ENCODE measurements around the gene CPSF4L. TPM values are rescaled to one million over a fixed set of nuclear protein-coding genes. Genes with fewer than 3 reads are reported as not detected.

The CPSF4L gene
- polyA plus RNA-seq, 2 of the 4 experiments (the other 2 are of a cell fraction), result 0.13 TPM; not detected in 1

DNA sequence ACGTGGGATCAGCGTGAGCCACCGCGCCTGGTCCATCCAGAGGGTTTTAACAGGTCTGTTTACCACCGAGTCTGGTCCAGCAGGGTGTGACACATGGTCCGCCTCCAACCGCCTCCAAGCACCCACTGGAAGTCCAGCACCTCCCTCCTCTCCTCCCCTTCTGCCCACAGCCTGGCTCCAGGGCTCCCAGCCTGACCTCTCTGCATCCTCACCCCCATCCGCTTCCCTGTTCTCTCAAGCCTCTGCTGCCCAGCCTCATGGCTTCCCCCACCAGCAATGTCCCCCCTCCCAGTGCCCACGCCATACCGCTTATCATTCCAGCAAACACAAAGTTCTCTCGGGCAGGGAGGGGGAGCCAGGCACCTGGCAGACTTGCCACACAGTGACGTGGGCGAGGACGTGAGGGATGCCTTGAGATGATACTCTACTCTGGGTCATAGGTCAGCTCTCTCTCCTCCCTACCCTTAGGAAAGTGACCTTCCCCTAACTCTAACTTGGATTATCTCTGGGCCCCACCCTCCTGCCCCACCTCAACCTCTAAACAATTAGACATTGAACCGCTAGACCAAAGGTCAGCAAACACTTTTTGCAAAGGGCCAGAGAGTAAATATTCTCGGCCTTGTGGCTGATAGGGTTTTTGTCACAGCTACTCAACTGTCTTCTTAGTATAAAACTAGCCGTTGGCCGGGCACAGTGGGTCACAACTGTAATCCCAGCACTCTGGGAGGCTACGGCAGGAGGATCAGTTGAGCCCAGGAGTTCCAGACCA is 27.0 kb upstream of the CPSF4L start:
- peak overlapping the region; percentile 79 for H3K4me2 ChIP-seq
- H3K4me1 ChIP-seq, result peaks cover 78% of the 10 kb centered on the region
- ChIA-PET POLR2A (no interaction called here), CTCF (interaction anchor here (0.7 to 5.7 kb wide), 6 partner anchors 10 to 82 kb away, joined by 3 to 71 read pairs (median 6); partner anchors contain the start of gene CDC42EP4)
- no peak for TF ChIP-seq FOXS1 (CRISPR knock-in tag; IDR thresholded peaks at IDR 0.05)
- no peak for TF ChIP-seq FOSL2 (IDR thresholded peaks at IDR 0.05)
- peak; percentile 25; the same call in 1 of the 2 replicates for TF ChIP-seq FOSL2 (CRISPR knock-in tag; IDR thresholded peaks at IDR 0.05)
- TF ChIP-seq MAZ (IDR thresholded peaks at IDR 0.05; ENCODE audit: borderline replicate concordance, low read depth, low read length), result 0 out of 2 replicates have a peak, but pooled peaks have one; percentile 28
- TF ChIP-seq GATA3 (IDR thresholded peaks at IDR 0.05; ENCODE audit: borderline replicate concordance), result peak; percentile 70; the same call in 1 of the 2 replicates
- no peak for TF ChIP-seq EHF (CRISPR knock-in tag; IDR thresholded peaks at IDR 0.05)
- TF ChIP-seq, protein P1, sequence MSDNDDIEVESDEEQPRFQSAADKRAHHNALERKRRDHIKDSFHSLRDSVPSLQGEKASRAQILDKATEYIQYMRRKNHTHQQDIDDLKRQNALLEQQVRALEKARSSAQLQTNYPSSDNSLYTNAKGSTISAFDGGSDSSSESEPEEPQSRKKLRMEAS (IDR thresholded peaks at IDR 0.05), result peak; percentile 73
- TF ChIP-seq NFE2L2 (conservative IDR thresholded peaks at IDR 0.05; ENCODE audit: low read length), result 0 out of 2 replicates have a peak, but pooled peaks have one; percentile 3
- no peak for TF ChIP-seq RFX5 (IDR thresholded peaks at IDR 0.05)
- TF ChIP-seq, protein P2, sequence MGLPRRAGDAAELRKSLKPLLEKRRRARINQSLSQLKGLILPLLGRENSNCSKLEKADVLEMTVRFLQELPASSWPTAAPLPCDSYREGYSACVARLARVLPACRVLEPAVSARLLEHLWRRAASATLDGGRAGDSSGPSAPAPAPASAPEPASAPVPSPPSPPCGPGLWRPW (IDR thresholded peaks at IDR 0.05), result no peak
- peak; percentile 88 for TF ChIP-seq ESRRA (IDR thresholded peaks at IDR 0.05; ENCODE audit: borderline replicate concordance, low read length)
- 0 out of 5 replicates have a peak, but pooled peaks of 1 of the 2 experiments have one; percentile 20 for TF ChIP-seq JUN (IDR thresholded peaks at IDR 0.05)
- 10% methylated on average over 16 of the region's 19 CpGs for WGBS (ENCODE audit: missing lambda C conversion rate)
- ATAC-seq (peak; percentile 52 to 76), FAIRE-seq (no peak), DNase-seq (ENCODE audit: low read depth in 1 of 2, low spot score in 1 of 2) (peak; percentile 50 to 90)
- H3K4me3 ChIP-seq, result peak overlapping the region; percentile 2; the same call in 2 of the 3 replicates
- H3K9me3 ChIP-seq, result no peaks in the 10 kb centered on the region
- H3K27ac ChIP-seq, result peak overlapping the region; percentile 82 to 91

DNA sequence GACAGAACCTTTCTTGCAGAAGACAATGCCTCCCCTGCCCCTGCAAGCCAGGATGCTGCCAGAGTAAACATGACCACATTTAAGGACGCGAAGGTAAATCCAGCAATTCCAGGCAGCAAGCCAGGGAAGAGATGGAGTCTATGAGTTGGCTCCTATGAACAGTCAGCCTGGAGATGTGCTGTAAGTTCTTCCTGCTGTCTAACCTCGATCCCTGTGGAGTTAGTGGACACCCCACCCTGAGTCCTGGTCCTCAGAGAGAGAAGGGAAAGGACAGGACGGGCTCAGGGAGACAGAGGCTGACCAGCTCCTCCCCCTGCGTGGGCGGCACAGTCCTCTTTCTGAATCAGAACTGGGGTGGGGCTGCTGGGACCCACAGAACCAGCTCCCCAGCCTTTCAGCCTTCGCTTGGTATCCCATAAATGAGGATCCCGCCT is 25.2 kb upstream of the CPSF4L start:
- POLR2A ChIA-PET, result no interaction called here

DNA sequence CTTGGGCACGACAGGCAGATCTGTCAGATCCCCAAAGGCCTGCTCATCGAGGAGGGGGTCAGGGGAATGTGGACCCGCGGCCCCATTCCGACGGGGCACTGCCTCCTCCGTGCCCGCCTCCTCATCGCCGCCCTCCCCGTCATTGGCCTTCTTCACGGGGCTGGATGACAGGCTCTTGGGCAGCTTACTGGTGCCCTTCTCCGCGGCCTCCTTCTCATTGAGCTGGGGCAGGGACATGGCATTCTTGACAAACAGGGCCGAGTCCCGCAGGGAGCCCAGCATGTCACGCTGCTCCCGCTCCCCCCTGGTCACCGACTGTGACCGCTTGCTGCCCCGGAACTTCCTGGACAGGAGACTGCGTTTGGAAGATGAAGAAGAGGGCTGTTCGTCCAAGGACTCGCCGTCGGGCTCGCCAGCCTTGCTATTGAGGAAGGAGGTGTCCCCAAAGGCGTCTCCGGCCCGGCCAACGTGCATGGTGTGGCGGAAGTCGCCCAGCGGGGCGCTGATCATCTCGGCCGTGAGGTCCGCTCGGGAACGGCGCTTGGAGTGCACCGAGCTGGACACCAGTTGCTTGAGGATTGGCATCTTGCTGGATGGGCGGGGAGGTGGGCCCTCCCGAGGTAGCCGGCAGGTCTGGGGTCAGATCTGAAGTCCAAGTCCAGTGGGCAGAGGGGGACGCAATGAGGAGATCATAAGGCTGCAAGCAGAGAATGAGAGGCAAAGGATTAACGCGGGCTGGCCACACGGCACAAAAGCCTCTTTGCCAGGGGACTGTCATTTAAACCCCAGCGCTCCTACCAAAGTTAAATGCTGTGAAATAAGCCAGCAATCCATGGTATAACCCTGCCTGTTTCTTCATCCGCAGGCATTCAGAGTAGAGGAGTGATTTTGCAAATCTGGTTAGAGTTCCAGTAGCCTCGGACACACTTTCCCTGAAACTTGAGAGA is 24.5 kb upstream of the CPSF4L start:
- ChIA-PET POLR2A (no interaction called here), CTCF (interaction anchor here (0.6 to 9.1 kb wide), 4 partner anchors 25 to 921 kb away, joined by 3 to 72 read pairs (median 8); no protein-coding TSS in a partner anchor)
- Histone ChIP-seq H3K4me1 (peaks cover 53% of the 10 kb centered on the region), H3K4me3 (no peak overlapping the region), H3K9me3 (no peaks in the 10 kb centered on the region), H3K4me2 (peak overlapping the region; percentile 79), H3K27ac (peak overlapping the region in 1 of 2 experiments; percentile 91; a peak in 4 of 6 replicates)
- FAIRE-seq, result no peak
- ATAC-seq, result no peak
- DNase-seq (ENCODE audit: low read depth in 1 of 2, low spot score in 1 of 2), result no peak
- WGBS (ENCODE audit: missing lambda C conversion rate), result 92% methylated on average over 52 of the region's 52 CpGs
- TF ChIP-seq CBX8 (IDR thresholded peaks at IDR 0.05) (no peak), CHD4 (IDR thresholded peaks at IDR 0.05; ENCODE audit: borderline replicate concordance) (no peak), ZC3H11A (IDR thresholded peaks at IDR 0.05) (no peak), NFE2L2 (conservative IDR thresholded peaks at IDR 0.05; ENCODE audit: low read length) (no peak), FOSL2 (IDR thresholded peaks at IDR 0.05) (no peak), FOSL2 (CRISPR knock-in tag; IDR thresholded peaks at IDR 0.05) (no peak), KDM5A (IDR thresholded peaks at IDR 0.05) (no peak), EHF (CRISPR knock-in tag; IDR thresholded peaks at IDR 0.05) (no peak), NR3C1 (IDR thresholded peaks at IDR 0.05) (no peak)
- TF ChIP-seq, protein P3, sequence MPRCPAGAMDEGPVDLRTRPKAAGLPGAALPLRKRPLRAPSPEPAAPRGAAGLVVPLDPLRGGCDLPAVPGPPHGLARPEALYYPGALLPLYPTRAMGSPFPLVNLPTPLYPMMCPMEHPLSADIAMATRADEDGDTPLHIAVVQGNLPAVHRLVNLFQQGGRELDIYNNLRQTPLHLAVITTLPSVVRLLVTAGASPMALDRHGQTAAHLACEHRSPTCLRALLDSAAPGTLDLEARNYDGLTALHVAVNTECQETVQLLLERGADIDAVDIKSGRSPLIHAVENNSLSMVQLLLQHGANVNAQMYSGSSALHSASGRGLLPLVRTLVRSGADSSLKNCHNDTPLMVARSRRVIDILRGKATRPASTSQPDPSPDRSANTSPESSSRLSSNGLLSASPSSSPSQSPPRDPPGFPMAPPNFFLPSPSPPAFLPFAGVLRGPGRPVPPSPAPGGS (IDR thresholded peaks at IDR 0.05), result no peak
- TF ChIP-seq, protein P4, sequence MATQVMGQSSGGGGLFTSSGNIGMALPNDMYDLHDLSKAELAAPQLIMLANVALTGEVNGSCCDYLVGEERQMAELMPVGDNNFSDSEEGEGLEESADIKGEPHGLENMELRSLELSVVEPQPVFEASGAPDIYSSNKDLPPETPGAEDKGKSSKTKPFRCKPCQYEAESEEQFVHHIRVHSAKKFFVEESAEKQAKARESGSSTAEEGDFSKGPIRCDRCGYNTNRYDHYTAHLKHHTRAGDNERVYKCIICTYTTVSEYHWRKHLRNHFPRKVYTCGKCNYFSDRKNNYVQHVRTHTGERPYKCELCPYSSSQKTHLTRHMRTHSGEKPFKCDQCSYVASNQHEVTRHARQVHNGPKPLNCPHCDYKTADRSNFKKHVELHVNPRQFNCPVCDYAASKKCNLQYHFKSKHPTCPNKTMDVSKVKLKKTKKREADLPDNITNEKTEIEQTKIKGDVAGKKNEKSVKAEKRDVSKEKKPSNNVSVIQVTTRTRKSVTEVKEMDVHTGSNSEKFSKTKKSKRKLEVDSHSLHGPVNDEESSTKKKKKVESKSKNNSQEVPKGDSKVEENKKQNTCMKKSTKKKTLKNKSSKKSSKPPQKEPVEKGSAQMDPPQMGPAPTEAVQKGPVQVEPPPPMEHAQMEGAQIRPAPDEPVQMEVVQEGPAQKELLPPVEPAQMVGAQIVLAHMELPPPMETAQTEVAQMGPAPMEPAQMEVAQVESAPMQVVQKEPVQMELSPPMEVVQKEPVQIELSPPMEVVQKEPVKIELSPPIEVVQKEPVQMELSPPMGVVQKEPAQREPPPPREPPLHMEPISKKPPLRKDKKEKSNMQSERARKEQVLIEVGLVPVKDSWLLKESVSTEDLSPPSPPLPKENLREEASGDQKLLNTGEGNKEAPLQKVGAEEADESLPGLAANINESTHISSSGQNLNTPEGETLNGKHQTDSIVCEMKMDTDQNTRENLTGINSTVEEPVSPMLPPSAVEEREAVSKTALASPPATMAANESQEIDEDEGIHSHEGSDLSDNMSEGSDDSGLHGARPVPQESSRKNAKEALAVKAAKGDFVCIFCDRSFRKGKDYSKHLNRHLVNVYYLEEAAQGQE (IDR thresholded peaks at IDR 0.05), result no peak

More for the DNA sequence above, 25.2 kb upstream of the CPSF4L start:
- H3K27ac ChIP-seq, result peak overlapping the region; percentile 29 to 91; a peak in 4 of 6 replicates
- 62% methylated on average over 8 of the region's 8 CpGs for WGBS (ENCODE audit: missing lambda C conversion rate)
- TF ChIP-seq CEBPB (IDR thresholded peaks at IDR 0.05) (no peak), SMC3 (IDR thresholded peaks at IDR 0.05) (no peak), KDM1A (IDR thresholded peaks at IDR 0.05; ENCODE audit: low read depth) (peak; percentile 28; the same call in 1 of the 2 replicates), GATA3 (IDR thresholded peaks at IDR 0.05; ENCODE audit: borderline replicate concordance) (no peak), POLR2A (IDR thresholded peaks at IDR 0.05; ENCODE audit: low read length) (no peak), CHD4 (IDR thresholded peaks at IDR 0.05; ENCODE audit: borderline replicate concordance) (no peak), BHLHE40 (IDR thresholded peaks at IDR 0.05; ENCODE audit: low read depth, low read length) (no peak)
- TF ChIP-seq, protein P5, sequence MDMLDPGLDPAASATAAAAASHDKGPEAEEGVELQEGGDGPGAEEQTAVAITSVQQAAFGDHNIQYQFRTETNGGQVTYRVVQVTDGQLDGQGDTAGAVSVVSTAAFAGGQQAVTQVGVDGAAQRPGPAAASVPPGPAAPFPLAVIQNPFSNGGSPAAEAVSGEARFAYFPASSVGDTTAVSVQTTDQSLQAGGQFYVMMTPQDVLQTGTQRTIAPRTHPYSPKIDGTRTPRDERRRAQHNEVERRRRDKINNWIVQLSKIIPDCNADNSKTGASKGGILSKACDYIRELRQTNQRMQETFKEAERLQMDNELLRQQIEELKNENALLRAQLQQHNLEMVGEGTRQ (IDR thresholded peaks at IDR 0.05), result no peak
- H3K4me3 ChIP-seq, result no peak overlapping the region
- no peak for FAIRE-seq
- peak overlapping the region; percentile 79 for H3K4me2 ChIP-seq
- no peak for ATAC-seq
- no peak for DNase-seq (ENCODE audit: low read depth in 1 of 2, low spot score in 1 of 2)
- H3K4me1 ChIP-seq, result peaks cover 60% of the 10 kb centered on the region
- CTCF ChIA-PET, result interaction anchor here (0.6 to 9.1 kb wide), 5 partner anchors 21 to 920 kb away, joined by 3 to 72 read pairs (median 8); partner anchors contain the start of gene CDC42EP4
- H3K9me3 ChIP-seq, result no peaks in the 10 kb centered on the region

All from A549 (cell line).